Tibial nerve (tissue), 4 donors: ENCODE data around the gene ANKRD36.
"Not testable (repeated sequence)": the region's sequence is repeated elsewhere in the genome, so short reads cannot be mapped to it uniquely, and the experiment has no call there.

Experiments
- EP300 ChIP-seq, 2 donors: sonication (generic); formaldehyde crosslinking; IDR thresholded peaks; one replicate each; pipeline ENCODE4 v1.6.1; 2017; ENCODE audit warnings: antibody characterized with exemption in 2 of 2, mild to moderate bottlenecking in 1 of 2
- POLR2A ChIP-seq, 2 donors: fragments of 450-650 bp; IDR thresholded peaks; one replicate each; pipeline ENCODE4 v1.6.1; 2017; ENCODE audit warnings: antibody characterized with exemption in 2 of 2, mild to moderate bottlenecking in 2 of 2, moderate library complexity in 2 of 2
- TF ChIP-seq, protein P1 (sequence below), 5 experiments: fragments of 200-600 bp in 3 of 5; fragments of 450-650 bp in 2 of 5; sonication (generic) in 3 of 5; IDR thresholded peaks; one replicate each; pipeline ENCODE4 v1.5.1; 2016 to 2019; ENCODE audit warnings: antibody characterized with exemption in 5 of 5, mild to moderate bottlenecking in 3 of 5, moderate library complexity in 2 of 5

DNA sequence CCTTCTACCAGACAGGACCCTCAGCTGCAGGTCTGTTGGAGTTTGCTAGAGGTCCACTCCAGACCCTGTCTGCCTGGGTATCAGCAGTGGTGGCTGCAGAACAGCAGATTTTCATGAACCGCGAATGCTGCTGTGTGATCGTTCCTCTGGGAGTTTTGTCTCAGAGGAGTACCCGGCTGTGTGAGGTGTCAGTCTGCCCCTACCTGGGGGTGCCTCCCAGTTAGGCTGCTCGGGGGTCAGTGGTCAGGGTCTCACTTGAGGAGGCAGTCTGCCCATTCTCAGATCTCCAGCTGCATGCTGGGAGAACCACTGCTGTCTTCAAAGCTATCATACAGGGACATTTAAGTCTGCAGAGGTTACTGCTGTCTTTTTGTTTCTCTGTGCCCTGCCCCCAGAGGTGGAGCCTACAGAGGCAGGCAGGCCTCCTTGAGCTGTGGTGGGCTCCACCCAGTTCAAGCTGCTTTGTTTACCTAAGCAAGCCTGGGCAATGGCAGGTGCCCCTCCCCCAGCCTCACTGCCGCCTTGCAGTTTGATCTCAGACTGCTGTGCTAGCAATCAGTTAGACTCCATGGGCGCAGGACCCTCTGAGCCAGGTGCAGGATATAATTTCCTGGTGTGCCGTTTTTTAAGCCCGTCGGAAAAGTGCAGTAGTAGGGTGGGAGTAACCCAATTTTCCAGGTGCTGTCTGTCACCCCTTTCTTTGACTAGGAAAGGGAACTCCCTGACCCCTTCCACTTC lies 118.1 kb downstream of the ANKRD36 start:
- TF ChIP-seq, protein P1, sequence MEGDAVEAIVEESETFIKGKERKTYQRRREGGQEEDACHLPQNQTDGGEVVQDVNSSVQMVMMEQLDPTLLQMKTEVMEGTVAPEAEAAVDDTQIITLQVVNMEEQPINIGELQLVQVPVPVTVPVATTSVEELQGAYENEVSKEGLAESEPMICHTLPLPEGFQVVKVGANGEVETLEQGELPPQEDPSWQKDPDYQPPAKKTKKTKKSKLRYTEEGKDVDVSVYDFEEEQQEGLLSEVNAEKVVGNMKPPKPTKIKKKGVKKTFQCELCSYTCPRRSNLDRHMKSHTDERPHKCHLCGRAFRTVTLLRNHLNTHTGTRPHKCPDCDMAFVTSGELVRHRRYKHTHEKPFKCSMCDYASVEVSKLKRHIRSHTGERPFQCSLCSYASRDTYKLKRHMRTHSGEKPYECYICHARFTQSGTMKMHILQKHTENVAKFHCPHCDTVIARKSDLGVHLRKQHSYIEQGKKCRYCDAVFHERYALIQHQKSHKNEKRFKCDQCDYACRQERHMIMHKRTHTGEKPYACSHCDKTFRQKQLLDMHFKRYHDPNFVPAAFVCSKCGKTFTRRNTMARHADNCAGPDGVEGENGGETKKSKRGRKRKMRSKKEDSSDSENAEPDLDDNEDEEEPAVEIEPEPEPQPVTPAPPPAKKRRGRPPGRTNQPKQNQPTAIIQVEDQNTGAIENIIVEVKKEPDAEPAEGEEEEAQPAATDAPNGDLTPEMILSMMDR (IDR thresholded peaks at IDR 0.05), result not testable (repeated sequence)
- TF ChIP-seq EP300, POLR2A (IDR thresholded peaks at IDR 0.05): not testable (repeated sequence)
